GM18511 (cell line): Measurements from ENCODE around the gene VRTN.
"Not testable (repeated sequence)": the region's sequence is repeated elsewhere in the genome, so short reads cannot be mapped to it uniquely, and the experiment has no call there.

Source experiments
- ATAC-seq: cut with Tn5 transposase; IDR thresholded peaks from one replicate; pipeline ENCODE4 v1.9.1; 2021; ENCODE audit warnings: mild to moderate bottlenecking, moderate library complexity; ENCODE audit not compliant: unreplicated experiment

The VRTN gene

DNA sequence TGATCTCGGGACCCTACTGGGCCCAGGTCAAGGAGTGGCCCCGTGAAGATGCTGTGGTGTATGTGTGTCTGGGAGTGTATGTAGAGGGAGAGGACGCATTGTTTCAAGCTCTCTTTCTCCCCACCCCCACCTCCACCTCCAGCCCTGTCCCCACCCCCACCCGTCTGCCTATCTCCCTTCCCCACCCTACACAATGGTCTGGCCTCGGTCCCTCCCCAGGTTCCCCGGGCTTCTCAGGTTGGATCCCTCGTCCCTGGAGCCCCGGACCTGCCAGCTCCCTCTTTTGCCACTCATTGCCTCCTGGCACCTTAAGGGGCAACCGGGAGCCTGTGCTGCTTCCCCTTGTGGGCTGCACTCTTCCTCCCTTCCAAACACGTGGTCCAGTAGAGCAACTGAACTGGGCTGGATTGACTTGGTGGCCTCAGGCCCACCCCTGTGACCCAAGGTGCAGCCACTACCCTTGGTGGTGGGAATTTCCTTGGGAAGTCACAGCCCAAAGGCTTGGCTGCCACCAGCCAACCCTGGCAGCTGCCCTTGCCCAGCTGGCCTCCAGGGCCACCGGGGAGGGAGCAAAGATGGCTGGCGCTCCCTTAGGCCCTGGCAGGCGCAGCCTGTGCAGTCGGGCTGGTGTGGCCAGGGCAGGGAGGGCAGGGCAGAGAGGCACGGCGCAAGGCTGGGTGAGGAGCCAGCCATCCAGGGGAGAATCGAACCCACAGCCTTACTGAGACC is 628 bp downstream of the VRTN start:
- ATAC-seq = no peak

DNA sequence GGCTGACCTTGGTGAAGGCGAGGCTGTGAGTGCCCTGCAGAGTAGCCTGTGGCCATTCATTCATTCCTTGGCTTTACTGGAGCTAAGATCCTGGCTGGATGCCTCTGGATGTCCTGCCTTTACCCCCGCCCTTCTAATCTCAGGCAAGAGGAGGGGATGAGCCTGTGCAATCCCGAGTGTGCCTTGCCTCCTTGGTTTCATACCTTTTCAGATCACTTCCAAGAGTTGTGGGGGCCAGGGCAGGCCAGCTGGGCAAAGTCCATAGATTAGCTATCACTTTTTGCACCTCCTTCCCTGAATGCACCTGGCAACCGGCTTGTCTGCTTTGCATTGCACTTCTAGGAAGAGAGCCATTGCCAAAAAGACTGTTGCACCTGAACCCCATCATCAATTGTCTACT is 1.5 kb downstream of the VRTN start:
- ATAC-seq = no peak

DNA sequence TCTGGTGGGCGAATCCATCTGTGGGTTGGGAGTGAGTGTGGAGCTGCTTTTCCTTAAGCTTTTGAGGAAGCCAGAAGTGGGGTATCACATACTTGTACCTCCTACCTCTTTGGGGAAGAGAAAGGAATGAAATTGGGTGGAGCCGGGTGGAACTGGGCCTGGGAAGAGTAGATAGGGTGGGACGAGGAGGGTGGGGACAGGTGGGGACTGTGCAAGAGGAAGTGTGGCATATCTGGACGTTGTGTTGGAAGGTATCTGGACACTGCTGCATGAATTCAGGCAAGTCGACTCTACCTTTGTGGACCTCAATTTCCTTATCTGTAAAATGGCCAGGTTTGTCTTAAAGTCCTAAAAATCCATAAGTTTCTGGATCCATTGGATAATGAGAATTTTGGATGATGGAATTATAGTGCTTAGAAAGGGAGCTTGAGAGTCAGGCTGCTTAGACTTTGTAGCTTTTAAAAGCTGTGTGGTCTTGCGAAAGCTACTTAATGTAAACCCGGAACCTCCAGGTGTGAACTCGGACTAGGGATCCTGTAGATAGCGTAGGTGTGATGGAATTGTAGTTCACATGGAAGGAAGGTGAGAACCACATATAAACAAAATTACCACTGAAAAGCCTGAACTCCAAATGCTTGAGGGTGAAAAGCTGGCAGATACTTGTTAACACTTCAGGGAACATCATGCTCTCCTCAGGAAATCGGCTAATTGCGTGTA is 2.1 kb downstream of the VRTN start:
- no peak for ATAC-seq

DNA sequence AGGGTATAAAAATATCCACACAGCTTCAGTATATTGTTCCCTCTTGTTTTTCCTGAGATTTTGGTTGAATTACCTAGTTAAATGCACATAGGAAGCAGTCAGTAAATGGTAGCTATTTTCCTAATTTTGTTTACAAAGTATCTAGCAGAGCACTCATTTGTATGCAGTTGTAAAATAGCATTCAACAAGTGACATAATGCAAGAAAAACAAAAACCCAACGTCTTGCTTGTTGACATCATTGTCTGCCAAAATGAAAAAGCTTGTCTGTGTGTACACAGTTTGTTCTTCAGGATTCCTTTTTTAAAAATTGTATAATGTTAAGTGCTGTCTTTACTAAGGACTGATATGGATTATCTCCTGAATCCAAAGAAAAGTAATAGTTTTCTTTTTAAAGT is 2.7 kb downstream of the VRTN start:
- no peak for ATAC-seq

DNA sequence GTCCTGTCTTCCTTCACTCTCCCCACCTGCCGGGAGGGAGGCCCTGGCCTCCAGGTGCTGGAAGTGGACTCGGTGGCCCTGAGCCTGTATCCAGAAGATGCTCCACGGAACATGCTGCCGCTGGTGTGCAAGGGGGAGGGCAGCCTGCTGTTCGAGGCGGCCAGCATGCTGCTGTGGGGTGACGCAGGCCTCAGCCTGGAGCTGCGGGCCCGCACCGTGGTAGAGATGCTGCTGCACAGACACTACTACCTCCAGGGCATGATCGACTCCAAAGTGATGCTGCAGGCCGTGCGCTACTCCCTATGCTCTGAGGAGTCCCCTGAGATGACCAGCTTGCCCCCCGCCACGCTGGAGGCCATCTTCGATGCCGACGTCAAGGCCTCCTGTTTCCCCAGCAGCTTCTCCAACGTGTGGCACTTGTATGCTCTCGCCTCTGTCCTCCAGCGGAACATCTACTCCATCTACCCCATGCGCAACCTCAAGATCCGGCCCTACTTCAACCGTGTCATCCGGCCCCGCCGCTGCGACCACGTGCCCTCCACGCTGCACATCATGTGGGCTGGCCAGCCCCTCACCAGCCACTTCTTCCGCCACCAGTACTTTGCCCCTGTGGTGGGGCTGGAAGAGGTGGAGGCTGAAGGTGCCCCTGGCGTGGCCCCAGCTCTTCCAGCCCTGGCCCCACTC is 8.8 kb downstream of the VRTN start:
- ATAC-seq = no peak

DNA sequence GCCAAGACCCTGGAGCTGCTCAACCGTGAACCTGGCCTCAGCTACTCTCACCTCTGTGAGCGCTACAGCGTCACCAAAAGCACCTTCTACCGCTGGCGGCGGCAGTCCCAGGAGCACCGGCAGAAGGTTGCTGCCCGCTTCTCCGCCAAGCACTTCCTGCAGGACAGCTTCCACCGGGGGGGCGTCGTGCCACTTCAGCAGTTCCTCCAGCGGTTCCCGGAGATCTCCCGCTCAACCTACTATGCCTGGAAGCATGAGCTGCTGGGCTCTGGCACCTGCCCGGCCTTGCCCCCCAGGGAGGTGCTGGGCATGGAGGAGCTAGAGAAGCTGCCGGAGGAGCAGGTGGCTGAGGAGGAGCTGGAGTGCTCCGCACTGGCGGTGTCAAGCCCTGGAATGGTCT is 9.3 kb downstream of the VRTN start:
- no peak for ATAC-seq

DNA sequence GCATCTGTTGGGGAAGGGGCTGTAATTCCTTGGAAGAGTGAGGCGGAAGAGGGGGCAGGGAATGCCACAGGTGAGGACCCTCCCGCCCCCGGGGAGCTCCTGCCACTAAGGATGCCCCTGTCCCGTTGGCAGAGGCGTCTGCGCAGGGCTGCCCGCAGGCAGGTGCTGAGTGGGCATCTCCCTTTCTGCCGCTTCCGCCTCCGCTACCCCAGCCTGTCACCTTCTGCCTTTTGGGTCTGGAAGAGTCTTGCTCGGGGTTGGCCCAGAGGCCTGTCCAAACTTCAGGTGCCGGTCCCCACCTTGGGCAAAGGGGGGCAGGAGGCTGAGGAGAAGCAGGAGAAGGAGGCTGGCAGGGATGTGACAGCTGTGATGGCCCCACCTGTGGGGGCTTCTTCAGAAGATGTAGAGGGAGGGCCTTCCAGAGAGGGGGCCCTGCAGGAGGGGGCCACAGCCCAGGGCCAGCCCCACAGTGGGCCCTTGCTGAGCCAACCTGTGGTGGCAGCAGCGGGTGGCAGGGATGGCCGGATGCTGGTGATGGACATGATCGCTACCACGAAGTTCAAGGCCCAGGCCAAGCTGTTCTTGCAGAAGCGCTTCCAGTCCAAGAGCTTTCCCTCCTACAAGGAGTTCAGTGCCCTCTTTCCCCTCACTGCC is 10.0 kb downstream of the VRTN start:
- no peak for ATAC-seq

DNA sequence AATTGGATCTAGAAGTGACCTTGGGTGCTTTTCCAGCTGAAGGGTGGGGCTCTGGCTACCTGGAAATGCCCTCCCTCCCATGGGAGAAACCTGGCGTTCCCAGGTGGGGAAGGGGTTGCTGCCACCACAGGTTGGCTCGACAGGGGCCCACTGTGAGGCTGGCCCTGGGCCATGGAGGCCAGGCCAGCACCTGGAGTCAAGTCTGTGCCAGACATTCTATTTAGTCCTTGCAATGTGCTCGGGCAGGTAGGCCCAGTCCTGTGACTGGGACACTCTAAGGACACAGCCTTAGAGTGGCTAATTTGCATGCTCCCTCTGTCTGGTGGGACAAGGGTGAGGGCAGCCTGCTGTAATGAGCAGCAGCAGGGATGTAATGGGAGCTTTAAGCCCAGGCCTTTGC is 11.9 kb downstream of the VRTN start:
- ATAC-seq = no peak

DNA sequence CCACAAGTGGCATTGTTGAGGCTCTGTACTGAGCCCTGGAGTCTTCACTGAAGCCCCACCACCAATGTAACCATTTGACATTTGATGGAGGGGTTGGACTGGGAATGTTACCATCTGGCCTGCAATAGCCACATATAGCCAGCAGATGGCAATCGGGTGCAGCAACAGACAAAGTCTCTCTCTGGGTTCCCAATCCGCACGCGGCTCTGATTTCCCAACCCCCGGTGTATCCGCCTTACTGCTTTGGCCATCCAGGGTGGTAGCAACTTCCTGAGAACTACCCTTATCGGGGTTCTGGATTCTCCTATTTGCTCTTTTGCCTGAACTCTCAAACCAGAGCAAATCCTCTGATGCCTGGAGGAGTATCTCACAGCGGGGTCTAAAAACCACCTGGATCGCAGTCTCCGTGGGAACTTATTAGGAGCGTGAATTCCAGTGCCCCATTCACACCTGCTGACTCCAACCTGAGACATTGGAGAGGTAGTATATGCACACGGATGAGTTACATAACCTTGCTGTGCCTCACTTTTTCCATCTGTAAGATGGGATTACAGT is 14.2 kb downstream of the VRTN start:
- ATAC-seq = no peak

DNA sequence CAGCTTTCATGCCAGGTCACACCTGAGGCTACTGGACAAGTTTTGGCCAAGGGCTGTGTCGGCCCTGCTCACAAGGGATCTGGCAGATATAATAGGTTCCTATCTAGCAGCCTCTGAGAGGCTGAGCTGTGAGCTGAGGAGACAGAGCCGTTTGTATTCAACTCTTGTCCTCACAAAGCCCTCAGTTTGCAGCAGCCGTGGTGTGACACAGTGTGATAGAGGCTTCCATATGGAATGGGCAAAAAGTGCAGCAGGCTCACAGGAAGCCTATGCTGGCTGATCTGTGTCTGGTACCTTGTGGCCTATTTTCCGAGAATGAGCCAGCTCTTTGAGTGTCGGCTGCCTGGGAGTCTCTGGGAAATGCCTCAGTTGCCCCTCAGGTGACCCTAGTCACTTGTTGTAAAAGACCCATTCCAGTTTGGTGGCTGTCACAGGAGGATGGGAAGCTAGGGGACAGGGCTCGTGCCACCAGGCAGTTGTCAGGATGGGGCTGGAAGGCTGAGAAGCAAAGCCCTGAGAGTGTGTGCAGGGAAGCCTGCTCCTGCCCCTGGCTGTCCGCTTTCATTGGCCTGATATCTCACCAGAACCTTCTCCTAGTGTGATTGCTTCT is 16.1 kb downstream of the VRTN start:
- ATAC-seq = no peak

DNA sequence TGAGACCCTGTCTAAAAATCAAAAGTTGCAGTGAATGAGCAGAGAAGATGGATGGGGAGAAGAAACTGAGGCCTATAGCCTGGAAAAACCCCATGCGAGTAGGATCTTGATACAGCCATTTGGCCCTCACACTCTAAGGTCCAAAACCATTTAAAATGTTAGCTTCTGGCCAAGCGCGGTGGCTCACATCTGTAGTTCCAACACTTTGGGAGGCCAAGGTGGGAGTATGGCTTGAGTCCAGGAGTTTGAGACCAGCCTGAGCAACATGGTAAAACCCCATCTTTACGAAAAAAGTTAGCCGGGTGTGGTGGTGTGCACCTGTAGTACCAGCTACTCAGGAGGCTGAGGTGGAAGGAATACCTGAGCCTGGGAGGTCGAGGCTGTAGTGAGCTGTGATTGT is 19.8 kb downstream of the VRTN start:
- no peak for ATAC-seq

DNA sequence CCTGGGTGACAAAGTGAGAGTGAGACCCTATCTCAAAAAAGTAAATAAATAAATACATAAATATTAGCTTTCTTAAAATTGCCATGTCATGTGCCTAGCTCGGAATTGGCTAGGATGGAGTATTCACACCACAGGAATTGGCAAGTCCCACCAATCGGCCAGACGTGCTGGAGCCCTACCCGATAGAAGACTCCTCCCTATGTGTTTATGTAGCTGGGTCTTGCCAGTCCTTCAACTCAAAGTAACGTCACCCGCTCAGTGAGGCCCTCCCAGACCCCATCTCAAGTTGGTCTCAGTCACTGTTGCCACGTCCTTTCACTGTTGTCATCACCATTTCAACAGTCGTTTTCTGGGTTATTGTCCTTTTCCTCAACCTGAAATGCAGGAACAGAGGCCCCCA is 20.2 kb downstream of the VRTN start:
- ATAC-seq = no peak

DNA sequence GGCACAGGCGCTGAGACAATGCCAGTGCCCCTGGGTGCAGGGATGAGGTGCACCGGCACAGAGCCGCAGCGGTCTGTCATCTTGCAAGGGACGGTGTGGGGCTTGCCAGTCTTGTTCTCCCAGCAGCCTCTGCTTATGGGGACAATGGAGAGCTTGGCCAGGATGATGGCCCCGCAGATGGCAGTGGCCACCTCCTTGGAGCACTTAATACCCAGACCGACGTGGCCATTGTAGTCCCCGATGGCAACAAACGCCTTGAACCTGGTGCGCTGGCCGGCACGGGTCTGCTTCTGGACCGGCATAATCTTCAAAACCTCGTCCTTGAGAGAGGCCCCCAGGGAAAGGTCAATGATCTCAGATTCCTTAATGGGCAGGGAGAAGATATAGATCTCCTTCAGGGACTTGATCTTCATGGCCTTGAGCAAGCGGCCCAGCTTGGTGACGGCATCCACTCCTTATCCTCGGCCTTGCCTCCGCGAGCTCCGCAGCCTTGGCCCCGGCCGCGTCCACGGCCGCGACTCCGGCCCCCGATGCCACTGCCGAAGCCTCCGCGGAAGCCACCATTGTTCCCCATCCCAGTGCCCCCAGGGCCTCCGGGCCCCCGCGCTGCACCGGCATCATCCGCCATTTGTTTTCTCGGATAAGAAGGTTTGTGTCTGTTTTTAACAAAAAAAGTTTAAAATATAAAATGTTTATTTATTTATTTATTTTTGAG is 29.9 kb downstream of the VRTN start:
- ATAC-seq = no peak

DNA sequence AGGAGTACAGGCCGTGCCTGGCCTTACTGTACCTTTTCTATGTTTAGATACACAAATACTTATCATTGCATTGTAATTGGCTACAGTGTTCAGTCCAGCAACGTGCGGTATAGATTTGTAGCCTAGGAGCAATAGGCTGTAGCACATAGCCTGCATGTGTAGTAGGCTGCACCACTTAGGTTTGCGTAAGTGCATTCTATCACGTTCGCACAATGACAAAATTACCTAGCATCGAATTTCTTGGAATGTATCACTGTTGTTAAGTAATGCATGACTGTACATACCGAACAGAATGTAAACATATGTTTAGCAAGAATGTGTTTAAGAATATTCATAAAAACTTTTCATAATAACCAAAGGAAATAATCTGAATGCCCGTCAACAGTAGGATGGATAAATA is 31.9 kb downstream of the VRTN start:
- ATAC-seq = no peak

DNA sequence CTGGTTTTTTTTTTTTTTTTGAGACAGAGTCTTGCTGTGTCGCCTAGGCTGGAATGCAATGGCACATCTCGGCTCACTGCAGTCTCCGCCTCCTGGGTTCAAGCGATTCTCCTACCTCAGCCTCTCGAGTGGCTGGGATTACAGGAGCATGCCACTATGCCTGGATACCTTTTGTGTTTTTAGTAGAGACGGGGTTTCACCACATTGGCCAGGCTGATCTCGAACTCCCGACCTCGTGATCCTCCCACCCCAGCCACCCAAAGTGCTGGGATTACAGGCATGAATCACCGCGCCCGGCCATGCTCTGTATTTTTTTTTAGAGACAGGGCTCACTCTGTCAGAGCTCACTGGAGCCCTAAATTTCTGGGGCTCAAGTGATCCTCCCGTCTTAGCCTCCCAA is 32.6 kb downstream of the VRTN start:
- no peak for ATAC-seq

DNA sequence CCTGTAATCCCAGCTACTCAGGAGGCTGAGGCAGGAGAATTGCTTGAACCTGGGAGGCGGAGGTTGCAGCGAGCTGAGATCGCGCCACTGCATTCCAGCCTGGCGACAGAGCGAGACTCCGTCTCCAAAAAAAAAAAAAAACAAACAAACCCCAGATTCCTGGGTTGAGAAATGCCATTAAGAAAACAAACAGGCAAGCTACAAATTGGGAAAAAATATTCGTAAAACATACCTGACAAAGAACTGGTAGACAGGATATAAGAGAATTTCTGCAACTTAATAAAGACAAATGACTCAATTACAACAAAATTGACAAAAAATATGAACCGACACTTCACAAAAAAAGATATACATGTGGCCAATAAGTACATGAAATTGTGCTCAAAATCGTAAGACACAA is 33.3 kb downstream of the VRTN start:
- not testable (repeated sequence) for ATAC-seq

DNA sequence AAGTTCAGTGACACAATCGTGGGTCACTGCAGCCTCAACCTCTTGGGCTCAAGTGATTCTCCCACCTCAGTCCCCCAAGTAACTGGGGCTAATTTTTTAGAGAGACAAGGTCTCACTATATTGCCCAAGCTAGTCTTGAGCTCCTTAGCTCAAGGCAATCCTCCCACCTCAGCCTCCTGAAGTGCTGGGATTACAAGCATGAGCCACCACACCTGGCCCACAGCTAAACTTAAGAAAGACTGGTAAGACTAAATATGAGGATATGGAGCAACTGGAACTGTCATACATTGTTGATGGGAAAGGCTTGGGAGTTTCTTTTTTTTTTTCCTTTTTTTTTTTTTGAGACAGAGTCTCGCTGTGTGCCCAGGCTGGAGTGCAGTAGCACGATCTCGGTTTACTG is 34.0 kb downstream of the VRTN start:
- ATAC-seq = no peak

DNA sequence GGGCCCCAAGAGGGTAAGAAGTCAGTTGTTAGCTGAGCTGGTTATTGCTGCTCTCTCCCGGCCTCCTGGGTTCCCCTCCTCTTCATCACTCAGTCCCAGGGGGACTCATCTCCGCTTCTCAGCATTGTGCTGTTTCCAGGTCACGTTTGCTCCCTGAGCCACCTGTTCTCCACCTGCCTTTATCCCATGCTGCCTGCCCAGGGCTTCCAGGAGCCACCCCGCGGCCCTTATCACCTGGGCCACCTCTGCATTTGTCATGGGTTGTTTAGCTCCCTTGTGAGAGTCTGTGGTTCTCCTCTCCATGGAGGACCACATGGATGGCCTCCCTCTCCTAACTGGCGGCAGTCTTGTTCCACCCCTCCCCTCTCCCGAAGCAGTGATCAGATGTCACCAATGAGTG is 41.7 kb downstream of the VRTN start:
- no peak for ATAC-seq

DNA sequence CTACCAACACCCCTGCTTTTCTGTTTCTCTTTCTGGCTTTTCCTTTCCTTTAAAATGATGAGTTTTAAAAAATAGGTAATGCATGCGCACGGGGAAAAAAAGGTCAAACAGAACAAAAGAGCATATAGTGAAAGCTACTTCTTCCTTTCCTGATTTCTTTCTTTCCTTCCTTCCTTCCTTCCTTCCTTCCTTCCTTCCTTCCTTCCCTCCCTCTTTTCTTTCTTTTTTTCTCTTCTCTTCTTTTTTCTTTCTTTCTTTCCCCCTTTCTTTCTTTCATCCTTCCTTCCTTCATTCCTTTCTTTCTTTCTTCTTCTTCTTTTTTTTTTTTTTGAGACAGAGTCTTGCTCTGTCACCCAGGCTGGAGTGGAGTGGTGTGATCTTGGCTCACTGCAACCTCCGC is 42.2 kb downstream of the VRTN start:
- ATAC-seq = not testable (repeated sequence)

DNA sequence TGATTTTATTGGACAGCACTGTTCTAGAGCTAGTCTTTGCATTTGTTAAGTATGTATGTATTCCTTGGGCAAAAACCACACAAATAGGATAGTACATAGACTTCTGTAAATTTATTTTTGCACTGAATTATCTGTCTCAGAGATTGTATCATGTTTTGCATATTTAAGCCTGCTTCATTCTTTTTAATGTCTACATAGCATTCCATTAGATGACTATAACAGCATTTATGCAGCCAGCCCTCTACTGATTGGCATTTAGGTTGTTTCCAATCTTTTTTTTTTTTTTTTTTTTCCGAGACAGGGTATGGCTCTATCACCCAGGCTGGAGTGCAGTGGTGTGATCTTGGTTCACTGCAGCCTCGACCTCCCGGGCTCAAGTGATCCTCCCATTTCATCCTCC is 43.2 kb downstream of the VRTN start:
- ATAC-seq = no peak
